ENCODE measurements around the gene RPAP3.
"Not testable (repeated sequence)": the region's sequence is repeated elsewhere in the genome, so short reads cannot be mapped to it uniquely, and the experiment has no call there.

RPAP3 gene

DNA sequence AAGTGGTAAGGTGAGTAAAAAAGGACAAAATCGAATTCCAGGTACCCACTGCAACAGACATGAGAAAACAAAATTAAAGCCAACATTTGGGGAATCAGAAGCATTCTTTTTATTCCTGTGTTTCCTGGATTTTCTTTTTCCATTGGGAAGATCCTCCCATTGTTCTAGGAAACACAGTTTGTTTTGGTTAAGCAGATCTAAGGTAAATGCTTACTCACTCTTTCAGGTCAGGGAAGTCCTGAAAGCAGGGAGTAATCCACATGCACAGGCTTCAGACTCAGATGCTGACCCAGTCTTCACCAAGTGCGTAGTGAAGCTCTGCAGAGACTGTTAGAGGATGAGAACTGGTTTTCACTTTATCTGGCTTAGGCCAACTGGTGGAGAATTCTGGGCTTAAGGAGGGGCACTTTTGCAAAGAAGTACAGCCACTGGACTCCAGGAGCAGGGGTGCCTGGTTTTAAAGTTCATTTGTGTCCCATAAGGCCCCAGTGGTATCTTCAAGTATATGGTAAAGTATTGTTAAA is 57.7 kb downstream of the RPAP3 start:
- no peak overlapping the region for H2AK5ac ChIP-seq (ENCODE audit: low read length, severe bottlenecking)
- H2AFZ ChIP-seq (ENCODE audit: low read depth, low read length): no peak overlapping the region
- no peaks in the 10 kb centered on the region for H3K27me3 ChIP-seq (ENCODE audit: control insufficient read depth in 1 of 2, insufficient read depth in 1 of 2, low read length in 2 of 2)
- peaks cover 8% of the 10 kb centered on the region for H3K79me1 ChIP-seq (replicated peaks; ENCODE audit: low read length, poor library complexity, severe bottlenecking)
- H3K4me3 ChIP-seq (ENCODE audit: insufficient read depth in 1 of 2, low read depth in 1 of 2, low read length in 2 of 2): no peak overlapping the region
- DNase-seq: no peak
- H3K4ac ChIP-seq (ENCODE audit: low read depth in 1 of 2, low read length in 2 of 2): no peak overlapping the region
- WGBS: 95% methylated on average over 1 of the region's 2 CpGs
- no peak overlapping the region for H4K8ac ChIP-seq (ENCODE audit: low read length)
- H2BK120ac ChIP-seq (ENCODE audit: low read depth, low read length): no peak overlapping the region
- H2BK15ac ChIP-seq (ENCODE audit: low read depth, poor library complexity, severe bottlenecking): no peak overlapping the region
- H3K9me3 ChIP-seq (ENCODE audit: control insufficient read depth, low read length): peaks cover 31% of the 10 kb centered on the region
- H3K4me1 ChIP-seq (ENCODE audit: control insufficient read depth, insufficient read depth, low read depth, low read length): peaks cover 10% of the 10 kb centered on the region
- H2BK12ac ChIP-seq (ENCODE audit: low read length in 2 of 2): no peak overlapping the region
- H3K23ac ChIP-seq (ENCODE audit: low read length in 2 of 2): no peak overlapping the region
- no peak overlapping the region for H3K27ac ChIP-seq (ENCODE audit: low read length, poor library complexity, severe bottlenecking)
- H3K36me3 ChIP-seq (ENCODE audit: control insufficient read depth in 1 of 2, insufficient read depth in 2 of 2, low read depth in 1 of 2, low read length in 2 of 2): peaks cover 4 to 27% of the 10 kb centered on the region in 2 experiments
- no peak overlapping the region for H3K18ac ChIP-seq (ENCODE audit: low read depth in 1 of 2, low read length in 2 of 2)
- H4K91ac ChIP-seq (ENCODE audit: low read length): no peak overlapping the region
- H3K4me2 ChIP-seq (ENCODE audit: low read length, poor library complexity, severe bottlenecking): no peak overlapping the region
- no peak overlapping the region for H2BK5ac ChIP-seq (ENCODE audit: low read depth, low read length, poor library complexity, severe bottlenecking)
- H3K9ac ChIP-seq (ENCODE audit: low read length): no peak overlapping the region
- H3K14ac ChIP-seq (ENCODE audit: low read length in 2 of 2): no peak overlapping the region

DNA sequence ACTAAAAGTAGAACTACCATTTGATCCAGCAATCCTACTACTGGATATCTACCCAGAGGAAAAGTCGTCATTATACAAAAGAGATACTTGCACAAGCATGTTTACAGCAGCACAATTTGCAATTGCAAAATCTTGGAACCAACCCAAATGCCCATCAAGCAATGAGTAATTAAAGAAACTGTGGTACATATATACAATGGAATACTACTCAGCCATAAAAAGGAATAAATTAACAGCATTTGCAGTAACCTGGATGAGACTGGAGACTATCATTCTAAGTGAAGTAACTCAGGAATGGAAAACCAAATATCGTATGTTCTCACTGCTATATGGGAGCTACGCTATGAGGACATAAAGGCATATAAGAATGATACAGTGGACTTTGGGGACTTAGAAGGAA is 63.5 kb downstream of the RPAP3 start:
- not testable (repeated sequence) for H3K14ac ChIP-seq (ENCODE audit: low read length in 2 of 2); H2AFZ ChIP-seq (ENCODE audit: low read depth, low read length); H2BK5ac ChIP-seq (ENCODE audit: low read depth, low read length, poor library complexity, severe bottlenecking); H4K8ac ChIP-seq (ENCODE audit: low read length); H3K79me1 ChIP-seq (replicated peaks; ENCODE audit: low read length, poor library complexity, severe bottlenecking); H3K4me2 ChIP-seq (ENCODE audit: low read length, poor library complexity, severe bottlenecking); H4K91ac ChIP-seq (ENCODE audit: low read length); DNase-seq; H3K27ac ChIP-seq (ENCODE audit: low read length, poor library complexity, severe bottlenecking); H3K23ac ChIP-seq (ENCODE audit: low read length in 2 of 2); H3K4me1 ChIP-seq (ENCODE audit: control insufficient read depth, insufficient read depth, low read depth, low read length); H2AK5ac ChIP-seq (ENCODE audit: low read length, severe bottlenecking); H2BK120ac ChIP-seq (ENCODE audit: low read depth, low read length); H3K18ac ChIP-seq (ENCODE audit: low read depth in 1 of 2, low read length in 2 of 2); H3K27me3 ChIP-seq (ENCODE audit: control insufficient read depth in 1 of 2, insufficient read depth in 1 of 2, low read length in 2 of 2); H2BK15ac ChIP-seq (ENCODE audit: low read depth, poor library complexity, severe bottlenecking); H3K9ac ChIP-seq (ENCODE audit: low read length); H3K4me3 ChIP-seq (ENCODE audit: insufficient read depth in 1 of 2, low read depth in 1 of 2, low read length in 2 of 2); H3K4ac ChIP-seq (ENCODE audit: low read depth in 1 of 2, low read length in 2 of 2); H2BK12ac ChIP-seq (ENCODE audit: low read length in 2 of 2)
- H3K36me3 ChIP-seq (ENCODE audit: control insufficient read depth in 1 of 2, insufficient read depth in 2 of 2, low read depth in 1 of 2, low read length in 2 of 2): peaks cover under 1 to 31% of the 10 kb centered on the region in 2 experiments
- peaks cover 48% of the 10 kb centered on the region for H3K9me3 ChIP-seq (ENCODE audit: control insufficient read depth, low read length)
- WGBS: 96% methylated on average over 3 of the region's 3 CpGs

DNA sequence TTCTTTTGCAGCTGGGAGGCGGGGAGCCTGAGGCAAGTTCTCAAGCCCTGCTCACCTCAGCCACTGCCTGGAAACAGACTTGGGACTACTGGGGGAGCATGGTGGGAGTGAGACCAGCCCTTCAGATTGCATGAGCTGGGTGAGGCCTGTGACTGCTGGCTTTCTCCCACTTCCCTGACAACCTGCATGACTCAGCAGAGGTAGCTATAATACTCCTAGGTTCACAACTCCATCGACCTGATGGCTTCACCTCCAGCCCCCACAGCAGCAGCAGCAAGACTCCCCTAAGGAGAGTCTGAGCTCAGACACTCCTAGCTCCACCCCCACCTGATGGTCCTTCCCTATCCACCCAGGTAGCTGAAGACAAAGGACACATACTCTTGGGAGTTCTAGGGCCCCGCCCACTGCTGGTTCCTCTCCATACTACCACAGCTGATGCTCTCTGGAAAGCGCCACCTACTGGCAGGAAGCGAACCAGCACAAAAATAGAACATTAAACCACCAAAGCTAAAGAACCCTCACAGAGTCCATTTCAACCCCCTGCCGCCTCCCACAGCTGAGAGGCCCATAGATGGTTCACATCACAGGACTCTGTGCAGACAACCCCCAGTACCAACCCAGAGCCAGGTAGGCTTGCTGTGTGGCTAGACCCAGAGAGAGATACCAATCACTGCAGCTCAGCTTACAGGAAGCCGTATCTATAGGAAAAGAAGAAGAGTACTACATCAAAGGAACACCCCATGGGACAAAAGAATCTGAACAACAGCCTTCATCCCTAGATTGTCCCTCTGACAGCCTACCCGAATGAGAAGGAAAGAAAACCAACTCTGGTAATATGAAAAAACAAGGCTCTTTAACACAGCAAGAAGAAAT is 68.7 kb downstream of the RPAP3 start:
- Histone ChIP-seq H4K8ac (ENCODE audit: low read length) (no peak overlapping the region), H2BK120ac (ENCODE audit: low read depth, low read length) (no peak overlapping the region), H3K9me3 (ENCODE audit: control insufficient read depth, low read length) (peaks cover 11% of the 10 kb centered on the region), H3K4me1 (ENCODE audit: control insufficient read depth, insufficient read depth, low read depth, low read length) (no peaks in the 10 kb centered on the region), H3K14ac (ENCODE audit: low read length in 2 of 2) (no peak overlapping the region), H3K4ac (ENCODE audit: low read depth in 1 of 2, low read length in 2 of 2) (no peak overlapping the region), H3K9ac (ENCODE audit: low read length) (no peak overlapping the region), H3K36me3 (ENCODE audit: control insufficient read depth in 1 of 2, insufficient read depth in 2 of 2, low read depth in 1 of 2, low read length in 2 of 2) (peaks cover 11 to 15% of the 10 kb centered on the region in 2 experiments), H2BK12ac (ENCODE audit: low read length in 2 of 2) (no peak overlapping the region), H3K79me1 (replicated peaks; ENCODE audit: low read length, poor library complexity, severe bottlenecking) (peaks cover 16% of the 10 kb centered on the region), H2AK5ac (ENCODE audit: low read length, severe bottlenecking) (no peak overlapping the region), H3K23ac (ENCODE audit: low read length in 2 of 2) (no peak overlapping the region), H2AFZ (ENCODE audit: low read depth, low read length) (no peak overlapping the region), H3K18ac (ENCODE audit: low read depth in 1 of 2, low read length in 2 of 2) (no peak overlapping the region), H3K4me3 (ENCODE audit: insufficient read depth in 1 of 2, low read depth in 1 of 2, low read length in 2 of 2) (no peak overlapping the region), H2BK5ac (ENCODE audit: low read depth, low read length, poor library complexity, severe bottlenecking) (no peak overlapping the region), H3K4me2 (ENCODE audit: low read length, poor library complexity, severe bottlenecking) (no peak overlapping the region), H3K27ac (ENCODE audit: low read length, poor library complexity, severe bottlenecking) (no peak overlapping the region), H2BK15ac (ENCODE audit: low read depth, poor library complexity, severe bottlenecking) (no peak overlapping the region), H4K91ac (ENCODE audit: low read length) (no peak overlapping the region), H3K27me3 (ENCODE audit: control insufficient read depth in 1 of 2, insufficient read depth in 1 of 2, low read length in 2 of 2) (no peaks in the 10 kb centered on the region)
- DNase-seq: peak; percentile 5
- WGBS: 75% methylated on average over 7 of the region's 8 CpGs

DNA sequence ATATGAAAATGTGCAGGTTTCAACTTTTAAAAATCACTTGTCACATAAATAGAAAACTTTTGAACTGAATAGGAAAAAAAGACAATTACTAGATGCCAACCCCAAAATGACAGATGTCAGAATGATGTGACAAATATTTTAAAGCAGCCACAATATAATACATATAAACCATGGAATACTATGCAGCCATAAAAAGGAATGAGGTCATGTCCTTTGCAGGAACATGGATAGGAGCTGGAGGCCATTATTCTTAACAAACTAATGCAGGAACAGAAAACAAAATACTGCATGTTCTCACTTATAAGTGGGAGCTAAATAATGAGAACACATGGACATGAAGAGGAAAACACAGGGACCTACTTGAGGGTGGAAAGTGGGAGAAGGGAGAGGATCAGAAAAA is 70.1 kb downstream of the RPAP3 start:
- not testable (repeated sequence) for H3K4me3 ChIP-seq (ENCODE audit: insufficient read depth in 1 of 2, low read depth in 1 of 2, low read length in 2 of 2); H2BK12ac ChIP-seq (ENCODE audit: low read length in 2 of 2); H3K14ac ChIP-seq (ENCODE audit: low read length in 2 of 2); H2BK120ac ChIP-seq (ENCODE audit: low read depth, low read length); H3K9me3 ChIP-seq (ENCODE audit: control insufficient read depth, low read length); H4K8ac ChIP-seq (ENCODE audit: low read length); H3K4me2 ChIP-seq (ENCODE audit: low read length, poor library complexity, severe bottlenecking); H3K9ac ChIP-seq (ENCODE audit: low read length); H3K23ac ChIP-seq (ENCODE audit: low read length in 2 of 2); H3K4me1 ChIP-seq (ENCODE audit: control insufficient read depth, insufficient read depth, low read depth, low read length); H3K4ac ChIP-seq (ENCODE audit: low read depth in 1 of 2, low read length in 2 of 2); H3K18ac ChIP-seq (ENCODE audit: low read depth in 1 of 2, low read length in 2 of 2); H4K91ac ChIP-seq (ENCODE audit: low read length); DNase-seq; H2BK5ac ChIP-seq (ENCODE audit: low read depth, low read length, poor library complexity, severe bottlenecking); H2AK5ac ChIP-seq (ENCODE audit: low read length, severe bottlenecking); H3K27me3 ChIP-seq (ENCODE audit: control insufficient read depth in 1 of 2, insufficient read depth in 1 of 2, low read length in 2 of 2); H3K27ac ChIP-seq (ENCODE audit: low read length, poor library complexity, severe bottlenecking); H2AFZ ChIP-seq (ENCODE audit: low read depth, low read length); H2BK15ac ChIP-seq (ENCODE audit: low read depth, poor library complexity, severe bottlenecking)
- Histone ChIP-seq H3K79me1 (replicated peaks; ENCODE audit: low read length, poor library complexity, severe bottlenecking) (peaks cover 16% of the 10 kb centered on the region), H3K36me3 (ENCODE audit: control insufficient read depth in 1 of 2, insufficient read depth in 2 of 2, low read depth in 1 of 2, low read length in 2 of 2) (peaks cover 15 to 23% of the 10 kb centered on the region in 2 experiments)
